ENCODE measurements around the gene NCAPG2. TPM values are rescaled to one million over a fixed set of nuclear protein-coding genes. Genes with fewer than 3 reads are reported as not detected.

The NCAPG2 gene
- total RNA-seq, 1 experiment from 2014 or later = 27.4 TPM

GRCh38 chr7:158658475-158658874 lies 46.1 kb downstream of the NCAPG2 start:
- ChIA-PET CTCF (no interaction called here), POLR2A (no interaction called here)
- no peak overlapping the region for H3K27ac Mint-ChIP-seq (ENCODE audit: low read depth, unreplicated experiment)
- TF ChIP-seq CTCF (IDR thresholded peaks at IDR 0.05; ENCODE audit: unreplicated experiment) = no peak
- H3K27me3 Mint-ChIP-seq (ENCODE audit: insufficient read depth, unreplicated experiment) = no peaks in the 10 kb centered on the region
- no peak for DNase-seq (ENCODE audit: unreplicated experiment)
- peaks cover 11% of the 10 kb centered on the region for H3K36me3 Mint-ChIP-seq (ENCODE audit: insufficient read depth, unreplicated experiment)
- no peaks in the 10 kb centered on the region for H3K9me3 Mint-ChIP-seq (ENCODE audit: unreplicated experiment)
- no peaks in the 10 kb centered on the region for H3K4me1 Mint-ChIP-seq (ENCODE audit: insufficient read depth, unreplicated experiment)
- no TSS peak for BruUV-seq (replicated peaks)
- no peak overlapping the region for H3K4me3 Mint-ChIP-seq (ENCODE audit: unreplicated experiment)
- intact Hi-C loops (cut with micrococcal nuclease) = no loop called here

GRCh38 chr7:158657189-158657746 lies 47.3 kb downstream of the NCAPG2 start:
- ChIA-PET CTCF (interaction anchor here (0.6 to 0.7 kb wide), 2 partner anchors 27 to 1276 kb away, joined by 3 read pairs; no protein-coding TSS in a partner anchor), POLR2A (interaction anchor here (0.6 kb wide), 1 partner anchor 1641 kb away, joined by 3 read pairs; no protein-coding TSS in a partner anchor)
- H3K27me3 Mint-ChIP-seq (ENCODE audit: insufficient read depth, unreplicated experiment) = no peaks in the 10 kb centered on the region
- H3K36me3 Mint-ChIP-seq (ENCODE audit: insufficient read depth, unreplicated experiment) = peaks cover 11% of the 10 kb centered on the region
- no peaks in the 10 kb centered on the region for H3K4me1 Mint-ChIP-seq (ENCODE audit: insufficient read depth, unreplicated experiment)
- intact Hi-C loops (cut with micrococcal nuclease) = no loop called here
- no peaks in the 10 kb centered on the region for H3K9me3 Mint-ChIP-seq (ENCODE audit: unreplicated experiment)
- peak overlapping the region; percentile 11 for H3K27ac Mint-ChIP-seq (ENCODE audit: low read depth, unreplicated experiment)
- no peak for DNase-seq (ENCODE audit: unreplicated experiment)
- no peak for TF ChIP-seq CTCF (IDR thresholded peaks at IDR 0.05; ENCODE audit: unreplicated experiment)
- H3K4me3 Mint-ChIP-seq (ENCODE audit: unreplicated experiment) = no peak overlapping the region
- no TSS peak for BruUV-seq (replicated peaks)

GRCh38 chr7:158655931-158656441 lies 48.6 kb downstream of the NCAPG2 start:
- CTCF ChIA-PET = interaction anchor here (0.6 kb wide), 1 partner anchor 217 kb away, joined by 3 read pairs; no protein-coding TSS in a partner anchor
- POLR2A ChIA-PET = no interaction called here
- Mint-ChIP-seq H3K27me3 (ENCODE audit: insufficient read depth, unreplicated experiment) (no peaks in the 10 kb centered on the region), H3K9me3 (ENCODE audit: unreplicated experiment) (no peaks in the 10 kb centered on the region), H3K4me3 (ENCODE audit: unreplicated experiment) (no peak overlapping the region), H3K27ac (ENCODE audit: low read depth, unreplicated experiment) (no peak overlapping the region), H3K4me1 (ENCODE audit: insufficient read depth, unreplicated experiment) (peaks cover 2% of the 10 kb centered on the region), H3K36me3 (ENCODE audit: insufficient read depth, unreplicated experiment) (peaks cover 11% of the 10 kb centered on the region)
- no TSS peak for BruUV-seq (replicated peaks)
- intact Hi-C loops (cut with micrococcal nuclease) = no loop called here
- DNase-seq (ENCODE audit: unreplicated experiment) = peak; percentile 32
- TF ChIP-seq CTCF (IDR thresholded peaks at IDR 0.05; ENCODE audit: unreplicated experiment) = no peak

- ChIA-PET POLR2A (no interaction called here), CTCF (interaction anchor here (0.6 kb wide), 1 partner anchor 217 kb away, joined by 3 read pairs; no protein-coding TSS in a partner anchor)
- Mint-ChIP-seq H3K4me3 (ENCODE audit: unreplicated experiment) (no peak overlapping the region), H3K27ac (ENCODE audit: low read depth, unreplicated experiment) (no peak overlapping the region), H3K4me1 (ENCODE audit: insufficient read depth, unreplicated experiment) (peaks cover 5% of the 10 kb centered on the region), H3K9me3 (ENCODE audit: unreplicated experiment) (no peaks in the 10 kb centered on the region), H3K27me3 (ENCODE audit: insufficient read depth, unreplicated experiment) (no peaks in the 10 kb centered on the region), H3K36me3 (ENCODE audit: insufficient read depth, unreplicated experiment) (peaks cover 11% of the 10 kb centered on the region)
- no TSS peak for BruUV-seq (replicated peaks)
- intact Hi-C loops (cut with micrococcal nuclease) = no loop called here
- no peak for DNase-seq (ENCODE audit: unreplicated experiment)
- TF ChIP-seq CTCF (IDR thresholded peaks at IDR 0.05; ENCODE audit: unreplicated experiment) = no peak
Measured at GRCh38 chr7:158655507-158655906, 49.1 kb downstream of the NCAPG2 start.

Measured in MCF 10A (cell line).